ENCODE measurements around the gene MTURN.

The MTURN gene

GRCh38 chr7:30209951-30210350 lies 75.2 kb downstream of the MTURN start:
- DNase-seq (ENCODE audit: low read depth): no peak

Measured in ELR (cell line).